ENCODE measurements around the gene LRRC8E.

LRRC8E gene

DNA sequence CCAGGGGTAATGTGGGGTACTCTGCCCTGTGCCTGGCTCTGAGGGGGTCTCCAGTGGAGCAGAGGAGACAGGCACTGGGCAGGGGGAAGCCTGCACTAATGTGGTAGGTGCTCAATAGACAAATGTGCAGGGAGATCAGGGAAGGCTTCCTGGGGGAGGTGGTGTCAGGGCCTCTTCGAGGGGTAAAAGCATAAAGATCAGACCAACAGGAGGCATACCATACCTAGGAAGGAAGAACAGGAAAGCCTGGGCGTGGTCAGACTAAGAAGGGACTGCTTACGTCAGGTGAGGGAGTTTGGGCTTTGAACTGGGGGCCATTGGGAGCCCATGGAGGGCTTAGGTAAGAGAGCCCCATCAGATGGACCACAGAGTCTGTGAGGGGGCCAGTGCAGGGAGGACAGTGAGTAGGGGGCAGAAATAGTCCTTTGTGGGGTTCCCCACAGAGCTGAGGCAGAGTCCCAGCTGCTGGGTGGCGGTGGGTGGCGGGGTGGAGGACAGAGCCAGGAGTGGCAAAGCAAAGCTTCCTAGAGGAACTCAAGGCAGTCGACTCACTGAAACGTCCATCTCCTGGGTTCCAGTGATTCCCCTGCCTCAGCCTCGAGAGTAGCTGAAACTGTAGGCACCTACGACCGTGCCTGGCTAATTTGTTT lies 22.9 kb upstream of the LRRC8E start:
- Histone ChIP-seq H3K4me2 (ENCODE audit: low read length) (no peak overlapping the region), H3K4me3 (ENCODE audit: low read length) (no peak overlapping the region), H3K79me2 (ENCODE audit: control insufficient read depth, insufficient read depth, low read length) (no peaks in the 10 kb centered on the region), H3K27ac (ENCODE audit: low read depth, low read length) (no peak overlapping the region), H3K4ac (ENCODE audit: low read depth, low read length) (no peak overlapping the region), H3K36me3 (ENCODE audit: control insufficient read depth, insufficient read depth, low read length) (no peaks in the 10 kb centered on the region), H3K79me1 (ENCODE audit: low read length) (no peaks in the 10 kb centered on the region), H3K27me3 (ENCODE audit: insufficient read depth, low read length, poor library complexity) (peaks cover 15% of the 10 kb centered on the region), H3K56ac (ENCODE audit: low read length) (no peak overlapping the region), H3K9ac (ENCODE audit: low read length) (no peak overlapping the region), H2AK5ac (ENCODE audit: low read length) (no peak overlapping the region), H3K18ac (ENCODE audit: low read length) (no peak overlapping the region), H3K4me1 (ENCODE audit: control insufficient read depth, low read depth, low read length) (peaks cover 2% of the 10 kb centered on the region), H2BK120ac (ENCODE audit: low read depth, low read length) (no peak overlapping the region), H3K23ac (ENCODE audit: low read length) (no peak overlapping the region), H2BK5ac (ENCODE audit: low read length) (no peak overlapping the region), H4K5ac (ENCODE audit: low read length) (no peak overlapping the region), H2BK15ac (replicated peaks; ENCODE audit: low read depth) (no peak overlapping the region), H4K8ac (ENCODE audit: low read depth, low read length) (no peak overlapping the region)
- no CpG with 5 or more reads among the region's 10 CpGs for WGBS (ENCODE audit: extremely low coverage, insufficient coverage, low lambda C conversion rate)
- no peak for DNase-seq

DNA sequence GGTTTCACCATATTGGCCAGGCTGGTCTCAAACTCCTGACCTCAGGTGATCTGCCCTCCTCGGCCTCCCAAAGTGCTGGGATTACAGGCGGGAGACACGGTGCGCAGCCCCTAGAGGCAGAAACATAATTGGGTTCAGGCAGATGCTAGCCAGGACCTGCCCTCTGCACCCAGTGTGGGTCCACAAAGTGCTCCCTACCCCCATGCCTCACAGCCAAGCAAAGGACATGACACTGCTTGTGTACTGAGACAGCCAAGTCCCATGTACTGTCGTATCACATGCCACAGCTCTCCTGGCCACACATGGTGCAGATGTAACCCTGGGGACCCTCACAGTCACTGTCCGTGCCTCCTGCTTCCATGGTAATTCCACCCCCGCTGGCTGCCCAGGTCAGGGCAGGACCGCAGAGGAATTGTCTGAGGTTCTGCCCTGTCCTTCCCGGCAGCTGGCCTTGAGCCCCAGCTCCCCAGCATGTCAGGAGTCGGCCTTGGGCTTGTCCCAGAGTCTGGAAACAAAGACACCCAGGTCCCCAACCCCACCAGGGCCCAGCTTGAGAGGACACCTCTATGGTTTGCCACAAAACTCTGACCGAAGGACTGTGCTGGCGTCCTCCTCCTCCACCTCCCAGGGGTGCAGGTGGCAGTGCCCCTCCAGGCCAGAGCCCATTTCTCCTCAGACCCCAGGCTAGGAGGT lies 21.8 kb upstream of the LRRC8E start:
- no peak for DNase-seq
- Histone ChIP-seq H3K27ac (ENCODE audit: low read depth, low read length) (no peak overlapping the region), H3K4me2 (ENCODE audit: low read length) (no peak overlapping the region), H2BK5ac (ENCODE audit: low read length) (no peak overlapping the region), H2BK120ac (ENCODE audit: low read depth, low read length) (no peak overlapping the region), H4K8ac (ENCODE audit: low read depth, low read length) (no peak overlapping the region), H3K23ac (ENCODE audit: low read length) (no peak overlapping the region), H3K4me1 (ENCODE audit: control insufficient read depth, low read depth, low read length) (peaks cover 2% of the 10 kb centered on the region), H4K5ac (ENCODE audit: low read length) (no peak overlapping the region), H2AK5ac (ENCODE audit: low read length) (no peak overlapping the region), H3K18ac (ENCODE audit: low read length) (no peak overlapping the region), H3K4me3 (ENCODE audit: low read length) (no peak overlapping the region), H3K36me3 (ENCODE audit: control insufficient read depth, insufficient read depth, low read length) (no peaks in the 10 kb centered on the region), H3K27me3 (ENCODE audit: insufficient read depth, low read length, poor library complexity) (peaks cover 15% of the 10 kb centered on the region), H2BK15ac (replicated peaks; ENCODE audit: low read depth) (no peak overlapping the region), H3K4ac (ENCODE audit: low read depth, low read length) (no peak overlapping the region), H3K56ac (ENCODE audit: low read length) (no peak overlapping the region), H3K9ac (ENCODE audit: low read length) (no peak overlapping the region), H3K79me2 (ENCODE audit: control insufficient read depth, insufficient read depth, low read length) (no peaks in the 10 kb centered on the region), H3K79me1 (ENCODE audit: low read length) (no peaks in the 10 kb centered on the region)
- WGBS (ENCODE audit: extremely low coverage, insufficient coverage, low lambda C conversion rate), result no CpG with 5 or more reads among the region's 12 CpGs

DNA sequence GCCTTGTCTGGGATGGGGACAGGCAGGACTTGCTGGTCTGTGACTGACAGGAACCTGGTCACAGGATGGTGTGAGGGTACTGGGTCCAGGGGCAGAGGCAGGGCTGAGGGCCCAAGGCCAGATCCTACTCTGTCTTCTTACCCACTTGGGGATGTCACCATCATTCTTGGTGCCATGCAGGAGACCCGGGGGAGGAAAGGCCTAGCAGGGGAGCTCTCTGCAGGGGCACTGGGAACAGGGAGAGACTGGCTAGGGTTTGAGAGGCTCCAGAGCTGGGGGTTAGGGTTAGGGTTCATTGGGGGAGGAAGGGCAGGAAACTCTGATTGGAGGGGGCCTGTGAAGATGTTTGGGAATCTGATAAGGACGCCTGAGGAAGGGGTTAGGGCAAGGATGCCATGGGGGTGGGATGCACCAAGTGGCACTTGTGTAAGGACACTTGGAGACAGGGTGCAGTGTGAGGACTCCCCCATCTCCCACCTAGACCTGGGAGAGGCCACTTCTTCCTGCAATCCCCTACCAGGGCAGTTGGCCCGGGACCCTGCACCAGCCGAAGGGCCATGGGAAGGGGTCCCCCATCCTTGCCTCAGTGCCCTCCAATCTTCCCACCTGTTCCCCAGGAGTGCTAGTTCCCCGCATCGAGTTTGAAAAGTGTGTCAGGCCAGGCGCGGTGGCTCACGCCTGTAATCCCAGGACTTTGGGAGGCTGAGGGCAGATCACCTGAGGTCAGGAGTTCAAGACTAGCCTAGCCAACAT lies 21.0 kb upstream of the LRRC8E start:
- H3K79me2 ChIP-seq (ENCODE audit: control insufficient read depth, insufficient read depth, low read length), result no peaks in the 10 kb centered on the region
- no peak overlapping the region for H3K18ac ChIP-seq (ENCODE audit: low read length)
- DNase-seq, result no peak
- no peak overlapping the region for H3K4me3 ChIP-seq (ENCODE audit: low read length)
- no peak overlapping the region for H2BK120ac ChIP-seq (ENCODE audit: low read depth, low read length)
- no peak overlapping the region for H3K23ac ChIP-seq (ENCODE audit: low read length)
- H4K8ac ChIP-seq (ENCODE audit: low read depth, low read length), result no peak overlapping the region
- WGBS (ENCODE audit: extremely low coverage, insufficient coverage, low lambda C conversion rate), result no CpG with 5 or more reads among the region's 9 CpGs
- no peaks in the 10 kb centered on the region for H3K36me3 ChIP-seq (ENCODE audit: control insufficient read depth, insufficient read depth, low read length)
- no peak overlapping the region for H2BK15ac ChIP-seq (replicated peaks; ENCODE audit: low read depth)
- H2AK5ac ChIP-seq (ENCODE audit: low read length), result no peak overlapping the region
- no peak overlapping the region for H3K9ac ChIP-seq (ENCODE audit: low read length)
- H3K56ac ChIP-seq (ENCODE audit: low read length), result no peak overlapping the region
- no peak overlapping the region for H3K27ac ChIP-seq (ENCODE audit: low read depth, low read length)
- no peaks in the 10 kb centered on the region for H3K4me1 ChIP-seq (ENCODE audit: control insufficient read depth, low read depth, low read length)
- peaks cover 15% of the 10 kb centered on the region for H3K27me3 ChIP-seq (ENCODE audit: insufficient read depth, low read length, poor library complexity)
- H3K4me2 ChIP-seq (ENCODE audit: low read length), result no peak overlapping the region
- H3K4ac ChIP-seq (ENCODE audit: low read depth, low read length), result no peak overlapping the region
- H4K5ac ChIP-seq (ENCODE audit: low read length), result no peak overlapping the region
- no peaks in the 10 kb centered on the region for H3K79me1 ChIP-seq (ENCODE audit: low read length)
- H2BK5ac ChIP-seq (ENCODE audit: low read length), result no peak overlapping the region

DNA sequence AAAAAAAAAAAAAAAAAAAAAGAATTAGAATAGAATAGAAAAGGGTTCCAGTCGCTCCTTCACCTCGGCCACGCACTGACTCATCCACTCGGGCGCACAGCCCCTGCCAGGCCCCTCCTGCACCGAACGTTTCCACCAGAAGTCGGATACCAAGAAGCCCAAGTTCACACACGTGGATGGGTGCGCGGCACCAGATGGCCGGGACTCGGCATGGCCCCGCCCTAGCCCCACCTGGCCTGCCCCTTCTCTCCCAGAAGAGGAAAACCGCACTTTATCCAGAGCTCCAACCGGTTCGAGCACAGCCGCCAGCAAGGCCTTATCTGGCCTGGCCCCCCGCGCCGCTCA lies 20.0 kb upstream of the LRRC8E start:
- H3K23ac ChIP-seq (ENCODE audit: low read length), result no peak overlapping the region
- peaks cover 16% of the 10 kb centered on the region for H3K27me3 ChIP-seq (ENCODE audit: insufficient read depth, low read length, poor library complexity)
- WGBS (ENCODE audit: extremely low coverage, insufficient coverage, low lambda C conversion rate), result no CpG with 5 or more reads among the region's 21 CpGs
- H3K56ac ChIP-seq (ENCODE audit: low read length), result no peak overlapping the region
- no peak overlapping the region for H2AK5ac ChIP-seq (ENCODE audit: low read length)
- no peaks in the 10 kb centered on the region for H3K36me3 ChIP-seq (ENCODE audit: control insufficient read depth, insufficient read depth, low read length)
- H3K79me2 ChIP-seq (ENCODE audit: control insufficient read depth, insufficient read depth, low read length), result no peaks in the 10 kb centered on the region
- H2BK15ac ChIP-seq (replicated peaks; ENCODE audit: low read depth), result no peak overlapping the region
- H3K4me2 ChIP-seq (ENCODE audit: low read length), result no peak overlapping the region
- no peaks in the 10 kb centered on the region for H3K4me1 ChIP-seq (ENCODE audit: control insufficient read depth, low read depth, low read length)
- H3K79me1 ChIP-seq (ENCODE audit: low read length), result no peaks in the 10 kb centered on the region
- H3K27ac ChIP-seq (ENCODE audit: low read depth, low read length), result no peak overlapping the region
- DNase-seq, result no peak
- no peak overlapping the region for H3K18ac ChIP-seq (ENCODE audit: low read length)
- no peak overlapping the region for H3K4ac ChIP-seq (ENCODE audit: low read depth, low read length)
- H2BK5ac ChIP-seq (ENCODE audit: low read length), result no peak overlapping the region
- H3K9ac ChIP-seq (ENCODE audit: low read length), result no peak overlapping the region
- H2BK120ac ChIP-seq (ENCODE audit: low read depth, low read length), result no peak overlapping the region
- H4K5ac ChIP-seq (ENCODE audit: low read length), result no peak overlapping the region
- no peak overlapping the region for H4K8ac ChIP-seq (ENCODE audit: low read depth, low read length)
- no peak overlapping the region for H3K4me3 ChIP-seq (ENCODE audit: low read length)

DNA sequence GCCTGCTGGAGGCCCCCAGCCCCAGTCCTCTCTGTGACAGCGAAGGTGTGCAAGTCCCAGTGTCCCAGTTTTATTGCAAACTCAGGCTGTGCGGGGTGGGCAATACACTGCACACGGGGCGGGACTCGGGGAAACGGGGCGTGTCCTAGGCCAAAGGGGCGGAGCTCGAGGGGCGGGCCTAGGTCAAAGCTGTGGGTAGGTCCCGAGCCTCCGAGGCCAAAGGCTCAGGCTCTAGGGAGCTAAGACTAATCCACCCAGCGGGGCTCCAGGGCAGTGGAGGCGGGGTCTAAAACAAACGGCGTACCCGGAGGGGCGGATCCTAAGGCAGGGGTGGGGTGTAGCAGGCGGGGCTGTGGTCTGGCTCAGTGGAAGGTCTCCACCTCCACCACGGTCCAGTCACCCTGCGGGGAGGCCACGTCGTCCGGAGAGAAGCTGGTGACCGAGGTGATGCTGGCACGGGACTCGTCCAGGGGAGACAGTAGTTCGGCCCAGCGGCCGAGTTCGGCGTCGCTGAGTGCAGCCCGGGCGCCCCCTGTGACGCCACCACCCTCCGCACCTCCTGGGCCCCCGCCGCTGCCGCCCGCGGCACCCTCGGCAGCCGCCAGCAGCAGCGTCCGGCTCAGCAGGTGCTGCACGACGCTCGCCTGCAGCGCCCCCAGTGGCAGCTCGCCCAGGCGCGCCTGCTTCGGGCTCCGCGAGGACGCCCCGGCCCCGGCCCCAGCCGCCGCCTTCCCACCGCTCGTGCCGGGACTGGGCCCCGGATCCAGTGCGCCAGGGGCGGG lies 19.4 kb upstream of the LRRC8E start:
- no peak overlapping the region for H3K4me3 ChIP-seq (ENCODE audit: low read length)
- DNase-seq, result peak; percentile 91
- no peak overlapping the region for H2BK5ac ChIP-seq (ENCODE audit: low read length)
- no peak overlapping the region for H3K4ac ChIP-seq (ENCODE audit: low read depth, low read length)
- H4K8ac ChIP-seq (ENCODE audit: low read depth, low read length), result no peak overlapping the region
- no peaks in the 10 kb centered on the region for H3K36me3 ChIP-seq (ENCODE audit: control insufficient read depth, insufficient read depth, low read length)
- H3K4me1 ChIP-seq (ENCODE audit: control insufficient read depth, low read depth, low read length), result no peaks in the 10 kb centered on the region
- H3K79me1 ChIP-seq (ENCODE audit: low read length), result no peaks in the 10 kb centered on the region
- no peak overlapping the region for H3K27ac ChIP-seq (ENCODE audit: low read depth, low read length)
- no CpG with 5 or more reads among the region's 67 CpGs for WGBS (ENCODE audit: extremely low coverage, insufficient coverage, low lambda C conversion rate)
- peaks cover 14% of the 10 kb centered on the region for H3K27me3 ChIP-seq (ENCODE audit: insufficient read depth, low read length, poor library complexity)
- H2BK15ac ChIP-seq (replicated peaks; ENCODE audit: low read depth), result no peak overlapping the region
- no peak overlapping the region for H3K23ac ChIP-seq (ENCODE audit: low read length)
- no peak overlapping the region for H2BK120ac ChIP-seq (ENCODE audit: low read depth, low read length)
- H3K9ac ChIP-seq (ENCODE audit: low read length), result no peak overlapping the region
- H3K56ac ChIP-seq (ENCODE audit: low read length), result no peak overlapping the region
- no peak overlapping the region for H2AK5ac ChIP-seq (ENCODE audit: low read length)
- H3K18ac ChIP-seq (ENCODE audit: low read length), result no peak overlapping the region
- no peak overlapping the region for H4K5ac ChIP-seq (ENCODE audit: low read length)
- peak overlapping the region; percentile 50 for H3K4me2 ChIP-seq (ENCODE audit: low read length)
- no peaks in the 10 kb centered on the region for H3K79me2 ChIP-seq (ENCODE audit: control insufficient read depth, insufficient read depth, low read length)
